Limb (tissue), 2 donors: ENCODE results near the gene ABCC1.
"Not testable (repeated sequence)": the region's sequence is repeated elsewhere in the genome, so short reads cannot be mapped to it uniquely, and the experiment has no call there.

Experiments
- DNase-seq, 2 donors: peaks; one replicate each; pipeline ENCODE4 v3.0.0-alpha.2; 2016; ENCODE audit errors: extremely low spot score in 2 of 2

The ABCC1 gene

DNA sequence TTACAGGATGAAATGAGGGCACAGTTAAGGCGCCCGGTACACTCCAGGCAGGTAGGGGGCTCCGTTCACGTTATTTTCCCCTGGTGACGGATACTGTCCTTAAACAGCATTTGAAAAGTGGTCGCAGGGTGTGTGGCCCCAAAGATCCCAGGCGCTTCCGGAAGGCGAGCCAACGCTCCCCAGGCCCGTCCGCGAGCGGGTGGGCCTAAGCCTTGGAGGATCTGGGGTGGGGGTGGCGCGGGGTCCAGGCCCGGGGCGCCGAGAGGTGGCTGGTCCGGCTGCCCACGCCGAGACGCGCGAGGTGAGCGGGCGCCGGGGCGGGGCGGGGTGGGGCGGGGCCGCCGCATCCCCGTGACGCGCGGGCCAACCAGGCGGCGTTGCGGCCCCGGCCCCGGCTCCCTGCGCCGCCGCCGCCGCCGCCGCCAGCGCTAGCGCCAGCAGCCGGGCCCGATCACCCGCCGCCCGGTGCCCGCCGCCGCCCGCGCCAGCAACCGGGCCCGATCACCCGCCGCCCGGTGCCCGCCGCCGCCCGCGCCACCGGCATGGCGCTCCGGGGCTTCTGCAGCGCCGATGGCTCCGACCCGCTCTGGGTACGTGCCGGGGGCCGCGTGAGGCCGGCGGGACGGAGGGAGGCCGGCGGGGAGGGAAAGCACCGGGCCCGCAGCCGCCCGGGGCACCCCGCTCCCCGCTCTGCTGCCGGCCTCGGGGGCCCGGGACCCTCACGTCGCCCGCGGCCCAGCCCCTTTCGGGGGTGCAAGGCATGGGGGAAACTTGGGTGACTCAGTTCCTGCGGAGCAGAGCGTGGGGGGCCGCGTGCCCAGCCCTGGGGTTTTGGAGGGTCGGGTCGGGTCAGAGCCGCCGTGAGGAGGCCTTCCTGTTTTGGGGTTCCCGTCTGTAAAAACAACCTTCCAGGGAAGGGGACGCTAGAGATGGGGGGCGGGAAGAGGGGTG, at the start of gene ABCC1:
ABCC1 (plus strand) TSS at position 407 of the 951 bp plus-strand sequence; CDS start at position 543, 136 bp downstream.
- DNase-seq: peak in 1 of 2 donors; percentile 71

- DNase-seq: no peak
Measured at GRCh38 chr16:15900357-15900756, 49.1 kb upstream of the ABCC1 start.

DNA sequence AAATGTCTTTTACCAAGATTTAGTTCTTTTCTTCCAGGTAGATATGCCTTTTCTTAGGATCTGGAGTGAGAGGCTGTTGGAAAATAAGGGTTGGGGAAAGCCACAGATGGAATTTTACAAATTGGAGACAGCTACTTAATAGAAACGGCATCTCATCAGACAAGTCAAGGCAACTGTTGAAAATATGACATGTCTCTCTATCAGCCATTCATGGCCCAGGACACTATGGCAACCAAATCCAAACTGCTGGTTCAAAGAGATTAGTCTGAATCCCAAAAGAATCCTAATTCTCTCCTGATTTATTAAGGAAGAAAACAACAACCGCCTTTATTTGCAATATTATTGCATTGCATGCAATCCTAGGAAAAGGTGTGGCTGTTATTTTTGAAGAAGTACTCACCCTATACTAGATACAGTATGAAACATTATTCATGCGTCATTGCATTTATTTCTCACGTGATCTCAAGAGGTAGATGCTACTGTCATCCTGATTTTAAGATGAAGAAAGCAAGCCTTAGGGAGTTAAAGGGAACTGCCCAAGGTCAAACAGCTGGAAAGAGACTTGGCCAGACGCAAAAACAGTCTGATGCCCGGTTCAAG, 48.4 kb upstream of the ABCC1 start:
- no peak for DNase-seq

DNA sequence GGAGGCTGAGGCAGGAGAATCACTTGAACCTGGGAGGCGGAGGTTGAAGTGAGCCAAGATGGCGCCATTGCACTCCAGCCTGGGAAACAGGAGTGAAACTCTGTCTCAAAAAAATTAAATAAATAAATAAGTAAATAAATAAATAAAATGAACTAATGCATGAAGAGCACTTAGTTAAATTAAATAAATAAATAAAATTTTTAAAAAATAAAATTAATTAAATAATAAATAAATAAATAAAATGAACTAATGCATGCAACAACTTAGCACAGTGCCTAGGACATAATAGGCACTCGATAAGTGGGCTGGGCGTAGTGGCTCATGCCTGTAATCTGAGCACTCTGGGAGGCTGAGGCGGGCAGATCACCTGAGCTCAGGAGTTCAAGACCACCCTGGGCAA, 45.5 kb upstream of the ABCC1 start:
- DNase-seq: no peak

- DNase-seq: no peak
Measured at GRCh38 chr16:15906439-15906838, 43.0 kb upstream of the ABCC1 start.

GRCh38 chr16:15907863-15908478, 41.4 kb upstream of the ABCC1 start:
- no peak for DNase-seq

DNA sequence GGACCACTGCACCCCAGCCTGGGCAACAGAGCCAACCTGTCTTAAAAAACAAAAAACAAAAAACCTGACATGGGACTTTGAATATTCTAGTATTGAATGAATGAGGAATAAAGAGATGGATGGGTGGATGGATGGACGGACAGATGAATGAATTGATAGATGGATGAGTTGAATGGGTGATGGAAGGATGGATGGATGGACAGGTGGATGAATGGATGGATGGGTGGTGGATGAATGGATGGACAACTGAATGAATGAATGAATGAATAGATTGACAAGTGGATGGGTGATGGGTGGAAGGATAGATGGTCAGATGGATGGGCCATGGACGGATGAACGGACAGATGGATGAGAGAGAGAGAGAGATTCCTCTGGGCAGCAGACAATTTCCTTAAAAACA, 38.2 kb upstream of the ABCC1 start:
- DNase-seq: no peak

- no peak for DNase-seq
Measured at GRCh38 chr16:15913046-15913698, 36.2 kb upstream of the ABCC1 start.

GRCh38 chr16:15915555-15916081, 33.8 kb upstream of the ABCC1 start:
- DNase-seq: no peak

GRCh38 chr16:15916323-15916722, 33.1 kb upstream of the ABCC1 start:
- DNase-seq: no peak

- DNase-seq: not testable (repeated sequence)
Measured at GRCh38 chr16:15918314-15918713, 31.1 kb upstream of the ABCC1 start.

DNA sequence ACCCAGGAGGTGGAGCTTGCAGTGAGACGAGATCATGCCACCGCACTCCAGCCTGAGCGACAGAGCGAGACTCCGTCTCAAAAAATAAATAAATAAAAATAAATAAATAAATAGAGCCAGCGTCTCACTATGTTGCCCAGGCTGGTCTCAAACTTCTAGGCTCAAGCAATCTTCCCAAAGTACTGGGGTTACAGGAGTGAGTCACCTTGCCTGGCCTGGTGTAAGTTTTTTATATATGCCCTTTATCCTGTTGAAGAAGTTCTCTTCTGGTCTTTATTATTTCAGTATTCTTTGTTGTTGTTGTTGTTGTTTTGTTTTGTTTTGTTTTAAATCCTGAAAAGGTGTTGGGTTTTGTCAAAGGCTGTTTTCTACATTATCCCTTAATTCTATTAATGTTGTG, 30.1 kb upstream of the ABCC1 start:
- no peak for DNase-seq

DNA sequence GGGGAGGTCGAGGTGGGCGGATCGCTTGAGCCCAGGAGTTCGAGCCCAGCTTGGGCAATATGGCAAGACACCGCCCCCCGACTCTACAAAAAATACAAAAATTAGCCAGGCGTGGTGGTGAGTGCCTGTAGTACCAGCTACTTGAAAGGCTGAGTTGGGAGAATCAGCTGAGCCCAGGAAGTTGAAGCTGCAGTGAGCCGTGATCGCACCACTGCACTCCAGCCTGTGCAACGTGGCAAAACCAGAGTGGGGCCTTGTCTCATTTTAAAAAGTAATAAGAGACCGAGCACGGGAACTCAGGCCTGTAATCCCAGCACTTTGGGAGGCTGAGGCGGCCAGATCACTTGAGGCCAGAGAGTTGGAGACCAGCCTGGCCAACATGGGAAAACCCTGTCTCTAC, 24.4 kb upstream of the ABCC1 start:
- no peak for DNase-seq

- DNase-seq: no peak
Measured at GRCh38 chr16:15925631-15926030, 23.8 kb upstream of the ABCC1 start.

GRCh38 chr16:15928261-15929104, 20.9 kb upstream of the ABCC1 start:
- no peak for DNase-seq

DNA sequence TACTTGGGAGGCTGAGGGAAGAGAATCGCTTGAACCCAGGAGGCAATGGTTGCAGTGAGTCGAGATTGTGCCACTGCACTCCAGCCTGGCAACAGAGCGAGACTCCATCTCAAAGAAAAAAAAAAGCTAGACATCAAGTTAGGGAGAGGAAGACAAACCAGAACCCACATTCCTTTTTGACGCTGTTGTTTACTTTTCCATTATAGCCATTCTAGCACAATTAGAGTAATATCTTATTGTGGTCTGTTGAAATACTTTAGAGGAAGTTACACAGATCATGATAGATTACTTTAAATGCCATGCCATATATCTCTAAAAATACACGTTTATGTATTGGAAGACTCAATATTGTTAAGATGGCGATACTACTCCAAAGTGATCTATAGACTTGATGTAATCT, 16.5 kb upstream of the ABCC1 start:
- no peak for DNase-seq

GRCh38 chr16:15933781-15934180, 15.6 kb upstream of the ABCC1 start:
- DNase-seq: no peak

DNA sequence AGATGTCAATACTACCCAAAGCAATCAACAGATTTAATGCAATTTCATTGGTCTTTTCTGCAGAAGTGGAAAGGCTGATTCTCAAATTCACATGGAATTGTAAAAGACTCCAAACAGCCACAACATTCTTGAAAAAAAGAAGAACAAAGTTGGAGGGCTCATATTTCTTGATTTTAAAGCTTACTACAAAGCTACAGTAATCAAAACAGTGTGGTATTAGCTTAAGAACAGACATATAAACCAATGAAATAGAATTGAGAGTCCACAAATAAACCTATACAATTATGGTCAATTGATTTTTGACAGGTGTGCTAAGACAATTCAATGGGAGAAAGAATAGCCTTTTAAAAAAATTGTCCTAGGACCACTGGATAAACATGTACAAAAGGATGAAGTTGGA, 14.4 kb upstream of the ABCC1 start:
- no peak for DNase-seq

- not testable (repeated sequence) for DNase-seq
Measured at GRCh38 chr16:15936809-15937208, 12.6 kb upstream of the ABCC1 start.

DNA sequence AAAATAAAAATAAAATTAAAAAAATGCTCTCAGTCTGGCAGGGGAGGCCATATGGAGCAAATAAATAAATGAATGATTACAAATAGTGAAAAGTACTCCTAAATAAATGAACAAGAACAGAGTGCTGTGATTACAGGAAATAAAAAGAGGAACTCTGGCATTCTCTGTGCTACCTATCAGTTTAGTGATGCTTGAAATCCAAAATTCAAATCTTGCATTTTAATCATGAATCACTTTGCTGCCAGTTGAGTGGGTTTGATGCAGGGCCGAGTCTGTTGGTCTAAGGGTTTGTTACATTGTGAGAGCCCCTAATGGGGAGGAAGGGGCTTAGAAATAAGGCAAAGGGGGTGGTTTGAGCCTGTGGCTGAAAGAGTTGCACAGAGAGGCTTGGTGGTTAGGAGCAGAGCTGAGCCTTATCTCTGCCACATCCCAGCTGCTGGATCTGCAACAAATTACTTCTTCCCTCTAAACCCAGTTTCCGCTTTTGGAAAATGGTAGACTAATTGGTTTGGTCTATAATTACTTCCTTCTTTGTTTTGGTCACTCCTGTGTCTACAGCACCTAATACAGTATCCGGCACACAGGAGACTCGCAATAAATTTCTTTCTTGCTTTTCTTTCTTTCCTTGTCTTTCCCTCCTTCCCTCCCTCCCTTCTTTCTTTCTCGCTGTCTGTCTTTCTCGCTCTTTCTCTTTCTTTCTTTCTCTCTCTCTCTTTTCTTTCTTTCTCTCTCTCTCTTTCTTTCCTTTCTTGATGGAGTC, 6.3 kb upstream of the ABCC1 start:
- DNase-seq: no peak
